Panc1 (cell line): ENCODE results near the gene CACNA2D3. TPM values are rescaled to one million over a fixed set of nuclear protein-coding genes. Genes with fewer than 3 reads are reported as not detected.

ENCODE experiments used
- ATAC-seq: fragments of 200-7000 bp; cut with Tn5 transposase; 2 replicates; pipeline ENCODE4 v1.9.1; 2020; ENCODE audit warnings: mild to moderate bottlenecking, moderate library complexity
- BruUV-seq: library from RNA; stranded (reverse); fragments of 400-500 nt; replicated peaks from 2 replicates; lab custom pipeline; 2021; lab: Mats Ljungman, UMichigan
- CTCF ChIA-PET: fragments of 300-600 bp; sonication (Branson Sonifier 250); formaldehyde crosslinking; loops from one replicate; lab custom pipeline; 2022; ENCODE audit warnings: antibody characterized with exemption; lab: Charles Lee
- POLR2A ChIA-PET: fragments of 300-600 bp; sonication (Branson Sonifier 250); formaldehyde crosslinking; loops from one replicate; lab custom pipeline; 2022; ENCODE audit warnings: antibody characterized with exemption; lab: Charles Lee
- DNase-seq: peaks from one replicate; pipeline ENCODE4 v3.0.0-alpha.2; 2010; ENCODE audit warnings: low read depth, low spot score
- H3K27ac ChIP-seq: 2 replicates; pipeline ENCODE4 v1.5.1; 2011; ENCODE audit warnings: mild to moderate bottlenecking, low read length, inconsistent platforms
- H3K27me3 ChIP-seq: fragments of 200-500 bp; sonication (Bioruptor generic); 2 replicates; pipeline ENCODE4 v1.6.0; 2014; ENCODE audit warnings: low read length, inconsistent platforms; ENCODE audit not compliant: control insufficient read depth, insufficient read depth
- H3K36me3 ChIP-seq: fragments of 200-500 bp; sonication (Bioruptor generic); 2 replicates; pipeline ENCODE4 v1.5.1; 2014; ENCODE audit warnings: inconsistent platforms, mild to moderate bottlenecking, low read length, moderate library complexity; ENCODE audit not compliant: control insufficient read depth, insufficient read depth
- H3K4me1 ChIP-seq: 2 replicates; pipeline ENCODE4 v1.5.1; 2011; ENCODE audit warnings: inconsistent platforms, mild to moderate bottlenecking, low read length, moderate library complexity; ENCODE audit not compliant: control insufficient read depth, insufficient read depth
- H3K4me3 ChIP-seq, 2 experiments: 2 replicates each; pipeline ENCODE4 v1.5.1; 2011 to 2012; ENCODE audit warnings: low read depth in 2 of 2, low read length in 2 of 2, mild to moderate bottlenecking in 2 of 2, inconsistent platforms in 1 of 2, moderate library complexity in 1 of 2
- H3K9me3 ChIP-seq: fragments of 200-500 bp; sonication (Bioruptor generic); 2 replicates; pipeline ENCODE4 v1.5.1; 2014; ENCODE audit warnings: low read depth, mild to moderate bottlenecking, inconsistent platforms, low read length, moderate library complexity; ENCODE audit not compliant: control insufficient read depth, insufficient read depth
- CTCF ChIP-seq: fragments of 450-650 bp; IDR thresholded peaks from 2 replicates; pipeline ENCODE4 v1.5.1; 2017; ENCODE audit warnings: mild to moderate bottlenecking
- POLR2AphosphoS5 ChIP-seq: IDR thresholded peaks from 2 replicates; pipeline ENCODE4 v1.6.1; 2012; ENCODE audit warnings: mild to moderate bottlenecking, low read depth, low read length, moderate library complexity
- SIN3A ChIP-seq: IDR thresholded peaks from 2 replicates; pipeline ENCODE4 v1.6.1; 2012; ENCODE audit warnings: low read depth, mild to moderate bottlenecking, low read length, moderate library complexity, borderline replicate concordance; ENCODE audit not compliant: insufficient read depth
- TCF7L2 ChIP-seq: IDR thresholded peaks from 2 replicates; pipeline ENCODE4 v1.6.1; 2011; ENCODE audit warnings: mild to moderate bottlenecking, low read depth, low read length, inconsistent platforms
- in situ Hi-C: cut with HindIII; loops from 2 replicates; pipeline ENCODE4 v1.10.0; 2016; ENCODE audit warnings: low sequenced_read_pairs, low pct_unique_long_range_greater_than_20kb
- intact Hi-C: fragments of 100-400 bp; cut with micrococcal nuclease; formaldehyde crosslinking; loops from one replicate; pipeline ENCODE4 v1.10.0; 2022; ENCODE audit not compliant: unreplicated experiment
- total RNA-seq: library from RNA; stranded (reverse); gene quantifications from one replicate; pipeline ENCODE4 v1.2.1, GENCODE V29; 2021; ENCODE audit not compliant: unreplicated experiment
- TF ChIP-seq, protein P1 (sequence below), 2 experiments: IDR thresholded peaks; 2 replicates each; pipeline ENCODE4 v1.6.1; 2011 to 2012; ENCODE audit warnings: low read depth in 2 of 2, control low read depth in 1 of 2, low read length in 1 of 2, mild to moderate bottlenecking in 1 of 2, moderate library complexity in 1 of 2; ENCODE audit not compliant: insufficient read depth in 1 of 2

Gene CACNA2D3
- total RNA-seq, 1 experiment from 2014 or later, result 0.41 TPM

GRCh38 chr3:55074796-55075195, 952.4 kb downstream of the CACNA2D3 start:
- Histone ChIP-seq H3K4me1 (no peaks in the 10 kb centered on the region), H3K27ac (no peak overlapping the region), H3K9me3 (no peaks in the 10 kb centered on the region), H3K27me3 (no peaks in the 10 kb centered on the region), H3K4me3 (no peak overlapping the region), H3K36me3 (no peaks in the 10 kb centered on the region)
- BruUV-seq, result no TSS peak
- DNase-seq (no peak), ATAC-seq (no peak)
- in situ Hi-C loops (no loop called here), intact Hi-C loops (no loop called here)
- TF ChIP-seq TCF7L2, result no peak
- TF ChIP-seq, protein P1, sequence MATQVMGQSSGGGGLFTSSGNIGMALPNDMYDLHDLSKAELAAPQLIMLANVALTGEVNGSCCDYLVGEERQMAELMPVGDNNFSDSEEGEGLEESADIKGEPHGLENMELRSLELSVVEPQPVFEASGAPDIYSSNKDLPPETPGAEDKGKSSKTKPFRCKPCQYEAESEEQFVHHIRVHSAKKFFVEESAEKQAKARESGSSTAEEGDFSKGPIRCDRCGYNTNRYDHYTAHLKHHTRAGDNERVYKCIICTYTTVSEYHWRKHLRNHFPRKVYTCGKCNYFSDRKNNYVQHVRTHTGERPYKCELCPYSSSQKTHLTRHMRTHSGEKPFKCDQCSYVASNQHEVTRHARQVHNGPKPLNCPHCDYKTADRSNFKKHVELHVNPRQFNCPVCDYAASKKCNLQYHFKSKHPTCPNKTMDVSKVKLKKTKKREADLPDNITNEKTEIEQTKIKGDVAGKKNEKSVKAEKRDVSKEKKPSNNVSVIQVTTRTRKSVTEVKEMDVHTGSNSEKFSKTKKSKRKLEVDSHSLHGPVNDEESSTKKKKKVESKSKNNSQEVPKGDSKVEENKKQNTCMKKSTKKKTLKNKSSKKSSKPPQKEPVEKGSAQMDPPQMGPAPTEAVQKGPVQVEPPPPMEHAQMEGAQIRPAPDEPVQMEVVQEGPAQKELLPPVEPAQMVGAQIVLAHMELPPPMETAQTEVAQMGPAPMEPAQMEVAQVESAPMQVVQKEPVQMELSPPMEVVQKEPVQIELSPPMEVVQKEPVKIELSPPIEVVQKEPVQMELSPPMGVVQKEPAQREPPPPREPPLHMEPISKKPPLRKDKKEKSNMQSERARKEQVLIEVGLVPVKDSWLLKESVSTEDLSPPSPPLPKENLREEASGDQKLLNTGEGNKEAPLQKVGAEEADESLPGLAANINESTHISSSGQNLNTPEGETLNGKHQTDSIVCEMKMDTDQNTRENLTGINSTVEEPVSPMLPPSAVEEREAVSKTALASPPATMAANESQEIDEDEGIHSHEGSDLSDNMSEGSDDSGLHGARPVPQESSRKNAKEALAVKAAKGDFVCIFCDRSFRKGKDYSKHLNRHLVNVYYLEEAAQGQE (IDR thresholded peaks at IDR 0.05; ENCODE audit: insufficient read depth in 1 of 2, low read depth in 2 of 2, low read length in 1 of 2), result no peak
- TF ChIP-seq CTCF, result no peak
- TF ChIP-seq SIN3A, result no peak
- TF ChIP-seq POLR2AphosphoS5, result no peak
- ChIA-PET POLR2A (no interaction called here), CTCF (no interaction called here)

GRCh38 chr3:55075846-55076245, 953.5 kb downstream of the CACNA2D3 start:
- POLR2A ChIA-PET, result no interaction called here
- no peaks in the 10 kb centered on the region for H3K27me3 ChIP-seq
- in situ Hi-C loops, result no loop called here
- CTCF ChIA-PET, result no interaction called here
- TF ChIP-seq CTCF (no peak), POLR2AphosphoS5 (no peak), SIN3A (no peak), TCF7L2 (no peak)
- TF ChIP-seq, protein P1 (IDR thresholded peaks at IDR 0.05; ENCODE audit: insufficient read depth in 1 of 2, low read depth in 2 of 2, low read length in 1 of 2), result no peak
- no peak for DNase-seq
- no peak overlapping the region for H3K27ac ChIP-seq
- no peaks in the 10 kb centered on the region for H3K9me3 ChIP-seq
- intact Hi-C loops, result no loop called here
- H3K4me3 ChIP-seq, result no peak overlapping the region
- ATAC-seq, result no peak
- H3K4me1 ChIP-seq, result no peaks in the 10 kb centered on the region
- BruUV-seq, result no TSS peak
- no peaks in the 10 kb centered on the region for H3K36me3 ChIP-seq
